NT2/D1 (cell line): ENCODE measurements around the gene RAB13.

Experiments used
- SUZ12 ChIP-seq: IDR thresholded peaks from 2 replicates; pipeline ENCODE4 v1.6.1; 2011; ENCODE audit not compliant: insufficient read length, insufficient read depth; ENCODE audit errors: extremely low read depth
- YY1 ChIP-seq: IDR thresholded peaks from 2 replicates; pipeline ENCODE4 v1.6.1; 2011; ENCODE audit not compliant: insufficient read length, insufficient read depth
- ZNF274 ChIP-seq: IDR thresholded peaks from 2 replicates; pipeline ENCODE4 v1.6.1; 2011; ENCODE audit warnings: mild to moderate bottlenecking, low read depth, low read length

DNA sequence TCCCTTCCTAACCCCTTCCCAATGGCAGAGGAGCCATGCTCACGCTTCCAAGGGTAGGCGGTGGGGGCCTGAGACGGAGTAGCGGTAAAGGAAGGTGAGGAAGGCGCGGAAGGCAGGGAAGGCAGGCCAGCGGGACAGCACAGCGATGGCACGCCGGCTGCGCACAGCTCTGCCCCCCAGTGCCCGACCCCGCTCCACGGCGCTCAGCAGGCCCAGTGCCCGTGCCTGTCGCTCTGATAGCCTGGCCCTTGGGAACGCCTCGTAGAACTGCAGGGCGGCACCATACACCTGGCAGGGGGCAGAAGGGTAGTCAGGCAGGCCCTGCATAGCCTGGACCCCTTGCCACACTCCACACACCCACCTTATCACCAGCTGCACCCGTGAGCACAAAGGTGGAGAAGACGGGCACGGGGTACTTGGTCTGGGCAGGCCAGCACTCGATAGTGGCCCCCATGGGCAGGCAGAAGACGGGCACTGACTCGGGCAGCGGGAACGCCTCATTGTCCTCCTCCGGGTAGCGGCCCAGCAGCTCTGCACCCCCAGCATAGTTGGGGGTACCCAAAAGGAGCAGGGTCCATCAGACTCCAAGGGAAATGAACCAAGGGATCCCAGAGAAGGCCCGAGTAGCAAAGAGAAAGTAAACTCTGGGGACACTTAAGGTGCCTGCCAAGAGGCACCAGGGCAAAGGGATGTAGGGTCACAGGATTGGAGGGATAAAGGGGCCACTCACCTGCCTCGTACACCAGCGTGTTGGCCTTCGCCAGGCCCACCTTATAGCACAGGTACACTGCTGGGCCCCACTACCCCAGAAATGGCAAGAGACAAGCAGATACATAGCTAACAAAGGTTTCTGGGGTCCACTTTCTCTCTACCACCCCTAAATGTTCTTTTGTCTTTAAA, 44.1 kb downstream of the RAB13 start:
- TF ChIP-seq YY1 (no peak), ZNF274 (no peak), SUZ12 (no peak)
